HG03139 (cell line): Measurements from ENCODE around the gene ZC3H10.
"Not testable (repeated sequence)": the region's sequence is repeated elsewhere in the genome, so short reads cannot be mapped to it uniquely, and the experiment has no call there.

ENCODE experiments used
- ATAC-seq: cut with Tn5 transposase; IDR thresholded peaks from one replicate; pipeline ENCODE4 v1.9.1; 2021; ENCODE audit not compliant: unreplicated experiment

The ZC3H10 gene

GRCh38 chr12:56102683-56103065 lies 15.4 kb upstream of the ZC3H10 start:
- no peak for ATAC-seq

DNA sequence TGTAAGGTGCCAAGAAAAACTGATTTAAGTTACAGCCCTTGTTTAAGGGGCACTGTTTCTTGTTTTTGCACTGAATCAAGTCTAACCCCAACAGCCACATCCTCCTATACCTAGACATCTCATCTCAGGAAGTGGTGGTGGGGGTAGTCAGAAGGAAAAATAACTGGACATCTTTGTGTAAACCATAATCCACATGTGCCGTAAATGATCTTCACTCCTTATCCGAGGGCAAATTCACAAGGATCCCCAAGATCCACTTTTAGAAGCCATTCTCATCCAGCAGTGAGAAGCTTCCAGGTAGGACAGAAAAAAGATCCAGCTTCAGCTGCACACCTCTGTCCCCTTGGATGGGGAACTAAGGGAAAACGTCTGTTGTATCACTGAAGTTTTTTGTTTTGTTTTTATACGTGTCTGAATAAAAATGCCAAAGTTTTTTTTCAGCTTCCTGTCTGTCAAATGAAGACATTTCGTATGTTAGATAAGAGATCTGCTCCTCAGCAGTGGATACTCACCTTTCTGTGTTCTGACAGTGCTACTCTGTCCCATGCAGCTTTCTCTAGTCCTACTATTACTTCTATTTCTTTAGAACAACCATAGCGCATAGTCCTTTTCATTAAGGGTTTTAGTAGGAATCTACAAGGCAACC lies 14.9 kb upstream of the ZC3H10 start:
- ATAC-seq: no peak

DNA sequence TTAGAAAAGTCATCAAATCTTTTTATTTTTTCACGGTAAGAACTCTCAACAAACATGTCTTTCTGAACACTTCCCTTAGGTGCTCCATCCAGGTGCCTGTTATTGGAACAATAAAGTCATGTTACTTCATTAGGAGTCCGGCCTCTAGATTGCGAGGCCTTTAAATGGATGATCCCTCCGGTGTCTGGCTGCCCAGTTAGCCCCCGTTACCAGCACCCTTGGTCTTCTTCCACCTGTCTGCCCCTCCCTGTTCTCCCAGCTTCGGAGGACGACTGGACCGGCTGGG lies 14.3 kb upstream of the ZC3H10 start:
- ATAC-seq: no peak

DNA sequence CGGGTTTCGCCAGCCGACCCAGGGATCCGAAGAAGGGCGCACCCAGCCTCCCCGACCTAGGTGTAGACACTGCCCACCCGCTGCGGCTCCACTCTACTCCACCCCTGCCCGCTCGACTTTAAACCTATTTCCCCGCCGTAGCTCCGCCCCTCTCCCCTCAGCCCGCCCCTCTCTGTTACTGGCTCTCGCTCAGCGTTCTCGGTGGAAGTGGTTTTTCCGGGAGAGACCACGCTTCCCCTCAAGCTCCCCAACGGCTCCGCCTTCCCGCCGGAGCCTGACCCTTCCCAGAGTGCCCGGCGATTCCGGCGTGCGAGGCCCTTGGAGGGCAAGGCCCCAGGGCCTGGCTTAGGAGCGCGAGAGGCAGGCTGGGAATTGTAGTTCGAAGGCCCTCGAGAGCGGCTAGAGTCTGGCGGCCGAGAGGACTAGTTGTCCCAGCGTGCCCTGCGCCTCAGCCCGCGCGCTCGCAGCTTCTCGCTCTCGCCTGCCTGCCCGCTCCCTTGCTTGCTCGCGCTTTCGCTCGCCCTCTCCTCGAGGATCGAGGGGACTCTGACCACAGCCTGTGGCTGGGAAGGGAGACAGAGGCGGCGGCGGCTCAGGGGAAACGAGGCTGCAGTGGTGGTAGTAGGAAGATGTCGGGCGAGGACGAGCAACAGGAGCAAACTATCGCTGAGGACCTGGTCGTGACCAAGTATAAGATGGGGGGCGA lies 13.8 kb upstream of the ZC3H10 start, which contains the start of gene PA2G4:
PA2G4 (plus strand) TSS at position 451 of the 706 bp plus-strand sequence; CDS start at position 630, 179 bp downstream.
- peak; percentile 91 for ATAC-seq

DNA sequence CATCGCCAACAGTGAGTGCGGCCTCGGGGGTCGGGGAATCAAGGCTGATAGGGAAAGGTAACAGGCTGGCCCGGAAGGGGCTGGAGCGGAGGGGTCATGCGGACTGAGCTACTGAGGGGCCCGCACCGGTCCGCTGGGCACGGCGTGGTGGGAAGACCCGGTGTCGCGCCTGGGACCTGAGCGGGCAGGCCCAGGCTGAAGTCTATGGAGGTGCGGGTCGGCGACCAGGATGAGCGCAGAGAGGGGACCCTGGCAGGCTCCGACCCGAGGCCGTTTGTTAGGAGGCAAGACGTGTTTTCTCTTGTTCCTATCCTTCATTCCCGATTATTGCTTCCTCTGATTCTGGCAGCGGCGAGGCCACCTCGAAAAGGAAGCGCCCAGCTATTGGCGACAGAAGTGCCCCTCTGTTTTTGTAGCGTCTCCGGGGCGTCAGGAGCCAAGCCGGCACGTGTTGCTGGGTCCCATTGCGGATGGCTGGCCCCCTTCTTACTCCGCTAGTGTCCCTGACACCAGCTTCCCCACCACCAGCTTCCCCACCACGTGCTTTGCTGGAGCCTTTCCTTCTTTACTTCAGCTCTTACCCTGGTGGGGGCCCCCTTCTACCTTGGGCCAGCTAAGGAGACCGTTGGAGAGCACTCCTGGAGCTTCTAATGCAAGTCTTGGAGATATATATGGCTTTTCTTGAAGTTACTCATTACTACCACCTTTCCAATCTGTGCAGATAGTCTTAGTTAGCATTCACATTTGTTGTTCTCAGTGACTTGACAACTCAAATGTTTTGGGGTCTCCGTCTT lies 13.1 kb upstream of the ZC3H10 start:
- ATAC-seq: no peak

GRCh38 chr12:56105609-56105902 lies 12.5 kb upstream of the ZC3H10 start:
- no peak for ATAC-seq

- ATAC-seq: no peak
Observed at GRCh38 chr12:56107242-56107641, 10.8 kb upstream of the ZC3H10 start.

- ATAC-seq: no peak
Observed at GRCh38 chr12:56110571-56110970, 7.5 kb upstream of the ZC3H10 start.

- ATAC-seq: no peak
Observed at GRCh38 chr12:56114084-56114483, 4.0 kb upstream of the ZC3H10 start.

DNA sequence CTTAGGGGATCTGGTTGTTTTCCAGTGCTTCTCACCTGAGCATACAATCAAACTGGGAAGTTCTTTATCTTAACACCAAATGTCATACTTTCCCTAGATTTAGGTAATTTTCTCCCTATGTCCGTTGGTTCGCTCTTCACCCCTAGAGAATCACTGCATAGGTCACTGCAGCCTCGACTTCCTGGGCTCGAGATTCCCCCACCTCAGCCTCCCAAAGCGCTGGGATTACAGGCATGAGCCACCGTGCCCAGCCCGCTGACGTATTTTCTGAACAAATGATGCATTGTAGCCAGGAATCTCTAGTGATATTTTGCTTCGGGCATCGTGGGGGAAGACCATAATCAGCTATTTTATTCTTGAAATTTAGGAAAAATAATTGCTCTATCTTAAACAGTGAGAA lies 2.7 kb upstream of the ZC3H10 start:
- no peak for ATAC-seq

DNA sequence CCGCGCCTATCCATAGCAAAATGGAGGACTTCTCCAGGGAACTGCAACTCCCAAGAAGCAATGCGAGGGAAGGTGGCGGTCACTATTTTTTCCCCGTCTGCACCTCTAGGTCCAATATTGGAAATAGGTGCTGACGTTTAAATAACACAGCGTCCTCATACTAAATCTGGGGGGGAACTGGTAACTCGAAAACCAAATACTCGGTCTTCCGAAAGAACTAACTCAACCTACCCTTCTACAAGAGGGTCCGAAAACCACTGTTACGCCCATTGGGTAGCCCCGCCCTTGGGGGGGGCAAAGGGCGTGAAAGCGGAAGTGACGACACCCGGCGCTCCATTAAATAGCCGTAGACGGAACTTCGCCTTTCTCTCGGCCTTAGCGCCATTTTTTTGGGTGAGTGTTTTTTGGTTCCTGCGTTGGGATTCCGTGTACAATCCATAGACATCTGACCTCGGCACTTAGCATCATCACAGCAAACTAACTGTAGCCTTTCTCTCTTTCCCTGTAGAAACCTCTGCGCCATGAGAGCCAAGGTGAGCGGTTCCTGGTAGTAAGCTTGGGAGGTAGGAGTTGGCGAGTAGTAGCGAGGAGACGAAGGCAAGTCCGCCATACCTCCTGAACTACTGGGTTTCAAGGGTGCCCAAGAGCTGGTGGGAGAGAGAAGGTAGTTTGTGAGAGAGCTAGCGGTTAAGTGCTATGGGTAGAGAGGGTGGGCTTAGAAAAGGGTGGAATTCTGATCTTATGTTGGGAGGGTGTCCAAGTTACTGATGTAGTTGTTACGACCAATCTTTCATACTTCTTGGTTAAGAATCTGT lies 1.6 kb upstream of the ZC3H10 start, which contains the start of gene RPL41:
RPL41 (plus strand) TSS at position 367 of the 815 bp plus-strand sequence.
- no peak for ATAC-seq

DNA sequence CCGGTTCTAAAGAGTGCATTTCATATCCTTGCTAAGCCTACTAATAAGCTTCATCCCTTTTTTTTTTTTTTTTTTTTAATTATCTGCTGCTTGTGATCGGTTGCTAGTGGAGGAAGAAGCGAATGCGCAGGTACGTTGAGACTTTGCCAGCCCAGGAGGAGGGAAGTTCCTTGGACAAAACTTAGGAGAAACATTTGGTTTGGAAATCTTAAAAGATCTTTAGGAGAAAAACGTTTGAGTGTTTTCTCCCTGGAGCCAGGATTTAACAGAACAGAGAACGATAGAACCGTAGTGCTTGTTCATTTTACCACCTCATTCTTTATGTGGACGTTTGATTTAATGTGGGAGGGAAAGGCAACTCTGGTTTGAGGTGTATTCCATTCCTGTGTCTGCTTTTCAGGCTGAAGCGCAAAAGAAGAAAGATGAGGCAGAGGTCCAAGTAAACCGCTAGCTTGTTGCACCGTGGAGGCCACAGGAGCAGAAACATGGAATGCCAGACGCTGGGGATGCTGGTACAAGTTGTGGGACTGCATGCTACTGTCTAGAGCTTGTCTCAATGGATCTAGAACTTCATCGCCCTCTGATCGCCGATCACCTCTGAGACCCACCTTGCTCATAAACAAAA lies 872 bp upstream of the ZC3H10 start:
- not testable (repeated sequence) for ATAC-seq

GRCh38 chr12:56118688-56119357 lies 757 bp downstream of the ZC3H10 start:
- no peak for ATAC-seq

GRCh38 chr12:56119361-56119796 lies 1.3 kb downstream of the ZC3H10 start:
- ATAC-seq: no peak

DNA sequence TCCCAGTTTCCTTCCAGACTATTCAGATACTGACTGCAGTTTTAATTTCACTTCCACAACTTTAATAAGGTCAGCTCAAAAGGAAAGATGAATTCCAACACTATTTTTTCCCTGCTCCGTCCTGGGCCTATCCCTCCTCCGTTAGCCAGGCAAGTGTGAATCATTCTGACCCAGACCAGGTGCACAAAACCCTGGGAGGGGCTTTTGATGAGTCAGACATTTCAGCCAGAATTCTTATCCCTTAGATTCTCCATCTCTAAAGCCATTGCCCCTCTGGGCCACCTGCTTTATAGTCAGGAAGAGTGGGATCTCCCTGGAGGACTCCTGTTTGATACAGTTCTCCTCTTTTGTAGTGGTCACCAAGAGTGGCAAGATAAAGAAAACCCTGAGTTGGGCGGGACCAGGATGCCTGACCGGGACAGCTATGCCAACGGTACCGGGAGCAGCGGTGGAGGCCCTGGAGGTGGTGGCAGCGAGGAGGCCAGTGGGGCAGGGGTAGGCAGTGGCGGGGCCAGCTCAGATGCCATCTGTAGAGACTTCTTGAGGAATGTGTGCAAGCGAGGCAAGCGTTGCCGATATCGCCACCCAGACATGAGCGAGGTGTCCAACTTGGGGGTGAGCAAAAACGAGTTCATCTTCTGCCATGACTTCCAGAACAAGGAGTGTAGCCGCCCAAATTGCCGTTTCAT lies 2.2 kb downstream of the ZC3H10 start:
- ATAC-seq: no peak

DNA sequence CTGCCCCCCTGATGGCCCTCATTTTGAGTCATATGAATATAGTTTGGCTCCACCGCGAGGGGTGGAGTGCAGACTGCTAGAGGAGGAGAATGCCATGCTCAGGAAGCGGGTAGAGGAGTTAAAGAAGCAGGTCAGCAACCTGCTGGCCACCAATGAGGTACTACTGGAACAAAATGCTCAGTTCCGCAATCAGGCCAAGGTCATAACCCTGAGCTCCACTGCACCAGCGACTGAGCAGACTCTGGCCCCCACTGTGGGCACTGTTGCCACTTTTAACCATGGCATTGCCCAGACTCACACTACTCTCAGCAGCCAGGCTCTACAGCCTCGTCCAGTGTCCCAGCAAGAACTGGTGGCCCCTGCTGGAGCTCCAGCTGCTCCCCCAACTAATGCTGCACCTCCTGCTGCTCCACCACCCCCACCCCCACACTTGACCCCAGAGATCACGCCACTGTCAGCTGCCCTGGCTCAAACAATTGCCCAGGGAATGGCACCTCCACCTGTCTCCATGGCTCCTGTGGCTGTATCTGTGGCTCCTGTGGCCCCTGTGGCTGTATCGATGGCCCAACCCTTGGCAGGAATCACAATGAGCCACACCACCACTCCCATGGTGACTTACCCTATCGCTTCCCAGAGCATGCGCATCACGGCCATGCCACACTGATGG lies 3.3 kb downstream of the ZC3H10 start:
- ATAC-seq: no peak

DNA sequence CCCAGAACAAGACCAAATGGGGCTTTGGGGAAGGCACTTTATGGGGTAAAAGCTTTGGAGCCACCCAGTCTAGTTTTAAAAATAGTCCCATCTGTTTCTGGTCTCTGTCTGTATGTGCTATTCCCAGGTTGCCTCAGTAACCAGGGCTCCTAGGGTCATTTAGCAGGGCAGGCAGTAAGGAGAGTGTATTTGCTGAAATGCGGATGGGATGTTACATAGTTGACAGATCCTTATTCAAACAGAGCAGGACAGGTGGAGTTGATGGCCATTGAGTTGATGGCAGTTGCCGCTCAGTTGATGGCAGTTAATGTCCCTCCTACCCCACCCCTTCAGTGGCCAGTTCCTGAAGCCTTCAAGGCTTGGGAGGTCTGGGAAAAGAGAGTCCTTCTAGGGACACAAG lies 4.6 kb downstream of the ZC3H10 start:
- ATAC-seq: no peak

DNA sequence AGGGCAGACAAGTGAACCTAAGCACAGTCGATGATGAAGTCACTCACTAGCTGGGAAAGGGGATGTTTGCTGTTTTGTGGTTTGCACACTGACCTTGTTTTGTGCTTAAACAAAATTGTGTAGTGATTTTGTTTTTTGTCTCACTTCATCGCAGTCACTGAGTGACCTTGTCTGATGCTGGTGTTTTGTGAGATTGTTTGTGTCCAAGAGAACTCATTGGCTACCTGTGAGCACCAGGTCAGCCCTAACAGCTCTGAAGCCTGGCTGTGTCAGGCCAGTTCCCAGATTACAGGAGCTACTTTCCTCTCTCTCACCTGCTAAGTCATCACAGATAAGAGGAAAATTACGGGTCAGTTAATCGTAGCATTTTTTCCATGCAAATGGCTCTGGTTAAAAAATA lies 6.1 kb downstream of the ZC3H10 start:
- no peak for ATAC-seq

DNA sequence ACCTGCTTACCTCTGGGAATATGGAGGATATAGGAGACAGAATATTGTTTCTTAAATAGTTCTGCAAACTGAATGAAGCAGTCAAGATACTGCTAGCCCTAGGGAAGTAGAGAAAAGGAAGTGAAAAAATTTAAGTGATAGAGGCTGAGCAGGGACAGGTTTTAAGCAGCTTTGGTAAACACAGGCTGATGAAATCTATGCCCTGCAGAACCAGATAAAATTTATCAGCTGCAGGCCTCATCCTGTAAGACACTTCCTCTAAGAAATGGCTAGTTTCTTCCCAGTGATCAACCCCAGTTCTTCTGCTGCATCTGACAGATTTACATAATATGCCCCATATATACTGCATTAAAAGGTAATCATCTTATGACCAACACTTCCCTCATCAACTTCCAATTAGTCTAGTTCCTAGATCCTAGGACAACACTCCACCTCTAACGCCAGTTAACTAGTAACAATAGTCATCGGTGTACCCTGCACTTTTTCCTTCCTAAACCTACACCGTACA lies 8.7 kb downstream of the ZC3H10 start:
- ATAC-seq: no peak
